Loucy (cell line): Measurements from ENCODE around the gene ABHD2.
"Not testable (repeated sequence)": the region's sequence is repeated elsewhere in the genome, so short reads cannot be mapped to it uniquely, and the experiment has no call there.

ENCODE experiments used
- EZH2phosphoT487 ChIP-seq: fragments of 200-600 bp; IDR thresholded peaks from 2 replicates; pipeline ENCODE4 v1.6.1; 2018; ENCODE audit warnings: antibody characterized with exemption, mild to moderate bottlenecking, moderate library complexity, borderline replicate concordance
- TF ChIP-seq, protein P1 (sequence below): fragments of 200-600 bp; sonication (generic); conservative IDR thresholded peaks from 2 replicates; pipeline ENCODE4 v1.5.1; 2014; ENCODE audit warnings: mild to moderate bottlenecking, antibody characterized with exemption, low read length

GRCh38 chr15:89135387-89136077, 47.3 kb downstream of the ABHD2 start:
- TF ChIP-seq, protein P1, sequence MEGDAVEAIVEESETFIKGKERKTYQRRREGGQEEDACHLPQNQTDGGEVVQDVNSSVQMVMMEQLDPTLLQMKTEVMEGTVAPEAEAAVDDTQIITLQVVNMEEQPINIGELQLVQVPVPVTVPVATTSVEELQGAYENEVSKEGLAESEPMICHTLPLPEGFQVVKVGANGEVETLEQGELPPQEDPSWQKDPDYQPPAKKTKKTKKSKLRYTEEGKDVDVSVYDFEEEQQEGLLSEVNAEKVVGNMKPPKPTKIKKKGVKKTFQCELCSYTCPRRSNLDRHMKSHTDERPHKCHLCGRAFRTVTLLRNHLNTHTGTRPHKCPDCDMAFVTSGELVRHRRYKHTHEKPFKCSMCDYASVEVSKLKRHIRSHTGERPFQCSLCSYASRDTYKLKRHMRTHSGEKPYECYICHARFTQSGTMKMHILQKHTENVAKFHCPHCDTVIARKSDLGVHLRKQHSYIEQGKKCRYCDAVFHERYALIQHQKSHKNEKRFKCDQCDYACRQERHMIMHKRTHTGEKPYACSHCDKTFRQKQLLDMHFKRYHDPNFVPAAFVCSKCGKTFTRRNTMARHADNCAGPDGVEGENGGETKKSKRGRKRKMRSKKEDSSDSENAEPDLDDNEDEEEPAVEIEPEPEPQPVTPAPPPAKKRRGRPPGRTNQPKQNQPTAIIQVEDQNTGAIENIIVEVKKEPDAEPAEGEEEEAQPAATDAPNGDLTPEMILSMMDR: not testable (repeated sequence)
- TF ChIP-seq EZH2phosphoT487: not testable (repeated sequence)
